GM18951 (cell line): ENCODE results near the gene EPHB3.

ENCODE experiments used
- POLR2A ChIP-seq: IDR thresholded peaks from 4 replicates; pipeline ENCODE4 v1.6.1; 2011; ENCODE audit warnings: mild to moderate bottlenecking; ENCODE audit not compliant: insufficient read length, insufficient read depth; ENCODE audit errors: extremely low read depth
- in situ Hi-C: fragments of 300-500 bp; cut with MboI; formaldehyde crosslinking; loops from one replicate; pipeline ENCODE4 v1.12.0; 2022; ENCODE audit warnings: low sequenced_read_pairs, mixed read lengths, inconsistent platforms; ENCODE audit not compliant: unreplicated experiment

Gene EPHB3

DNA sequence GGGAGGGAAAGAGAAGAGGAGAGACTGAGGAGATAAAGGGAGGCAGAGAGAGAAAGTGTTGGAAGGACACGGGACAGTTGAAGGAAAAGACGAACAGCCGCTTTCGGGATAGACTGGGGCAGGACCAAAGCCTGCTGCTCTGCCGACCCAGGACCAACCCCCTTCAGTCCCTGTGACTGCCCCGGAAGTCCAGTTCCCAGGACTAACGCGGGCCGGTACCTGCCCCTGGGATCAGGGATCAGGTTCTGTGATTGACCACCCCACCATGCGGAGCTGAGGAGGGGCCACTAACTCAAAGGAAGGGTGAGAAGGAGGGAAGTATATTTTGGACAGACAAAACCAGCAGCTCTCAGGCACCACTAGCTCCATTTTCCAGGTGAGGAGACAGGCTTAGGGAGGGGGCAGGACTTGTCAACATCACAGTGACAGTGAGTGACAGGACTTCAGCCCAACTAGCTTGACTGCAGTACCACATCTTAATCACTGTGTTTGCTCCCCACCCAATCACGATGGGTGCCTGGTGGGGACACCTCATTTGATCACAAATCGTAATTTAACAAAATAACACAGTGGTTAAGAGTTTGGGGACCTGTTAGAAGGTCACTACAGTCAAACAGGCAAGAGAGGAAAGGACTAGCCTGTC is 9.8 kb upstream of the EPHB3 start:
- in situ Hi-C loops, result no loop called here
- TF ChIP-seq POLR2A, result no peak

GRCh38 chr3:184552296-184552695 is 9.3 kb upstream of the EPHB3 start:
- no peak for TF ChIP-seq POLR2A
- in situ Hi-C loops, result no loop called here

DNA sequence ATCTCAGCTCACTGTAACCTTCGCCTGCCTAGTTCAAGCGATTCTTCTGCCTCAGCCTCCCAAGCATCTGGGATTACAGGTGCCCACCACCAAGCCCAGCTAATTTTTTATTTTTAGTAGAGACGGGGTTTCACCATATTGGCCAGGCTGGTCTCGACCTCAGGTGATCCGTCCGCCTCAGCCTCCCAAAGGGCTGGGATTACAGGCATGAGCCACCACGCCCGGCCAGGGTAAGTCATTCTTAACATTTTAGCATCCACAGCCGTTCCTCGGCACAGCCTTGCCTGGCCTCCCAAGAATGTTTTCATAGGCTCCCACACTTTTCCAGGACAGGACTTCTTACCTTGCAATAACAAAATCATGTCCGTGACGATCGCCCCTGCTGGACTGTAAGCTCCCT is 8.7 kb upstream of the EPHB3 start:
- TF ChIP-seq POLR2A, result no peak
- in situ Hi-C loops, result no loop called here

DNA sequence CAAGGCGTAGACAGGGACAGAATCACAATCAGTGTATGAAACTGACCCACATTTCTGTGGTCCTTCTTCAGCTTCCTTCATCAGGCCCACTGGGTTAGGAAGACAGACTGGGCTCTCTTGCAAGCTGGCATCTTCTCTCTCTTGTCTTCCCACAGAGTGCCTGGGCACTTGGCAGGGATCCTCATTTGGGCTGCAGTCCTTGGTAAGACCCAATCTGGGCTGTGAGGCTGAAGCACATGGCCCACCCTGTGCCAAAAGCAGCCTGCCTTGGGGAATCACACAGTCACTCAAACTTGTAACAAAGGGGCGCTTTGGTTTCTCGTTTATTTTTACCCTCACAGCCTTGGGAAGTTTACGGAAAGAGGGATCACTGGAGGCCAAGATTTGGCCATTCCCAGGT is 8.2 kb upstream of the EPHB3 start:
- TF ChIP-seq POLR2A, result no peak
- in situ Hi-C loops, result no loop called here

DNA sequence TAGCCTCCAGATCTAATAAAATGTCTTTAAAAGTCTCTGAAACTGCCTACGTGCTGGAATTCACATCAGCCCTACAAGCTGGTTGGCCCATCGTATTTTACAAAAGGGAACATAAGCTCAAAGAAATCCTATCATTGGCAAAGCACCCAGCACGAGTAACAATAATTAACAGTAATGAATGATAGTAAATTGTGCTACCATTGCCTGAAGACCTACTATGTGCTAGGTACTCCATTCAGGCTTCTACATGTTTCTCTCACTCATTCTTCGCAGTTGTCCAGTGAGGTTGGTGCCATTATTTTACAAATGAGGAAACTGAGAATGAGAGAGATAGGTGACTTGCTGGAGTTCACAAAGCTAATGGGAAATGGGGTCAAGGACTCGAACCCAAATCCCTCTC is 7.1 kb upstream of the EPHB3 start:
- TF ChIP-seq POLR2A, result no peak
- in situ Hi-C loops, result no loop called here

- in situ Hi-C loops, result no loop called here
Measured at GRCh38 chr3:184556582-184557347, 4.8 kb upstream of the EPHB3 start.

DNA sequence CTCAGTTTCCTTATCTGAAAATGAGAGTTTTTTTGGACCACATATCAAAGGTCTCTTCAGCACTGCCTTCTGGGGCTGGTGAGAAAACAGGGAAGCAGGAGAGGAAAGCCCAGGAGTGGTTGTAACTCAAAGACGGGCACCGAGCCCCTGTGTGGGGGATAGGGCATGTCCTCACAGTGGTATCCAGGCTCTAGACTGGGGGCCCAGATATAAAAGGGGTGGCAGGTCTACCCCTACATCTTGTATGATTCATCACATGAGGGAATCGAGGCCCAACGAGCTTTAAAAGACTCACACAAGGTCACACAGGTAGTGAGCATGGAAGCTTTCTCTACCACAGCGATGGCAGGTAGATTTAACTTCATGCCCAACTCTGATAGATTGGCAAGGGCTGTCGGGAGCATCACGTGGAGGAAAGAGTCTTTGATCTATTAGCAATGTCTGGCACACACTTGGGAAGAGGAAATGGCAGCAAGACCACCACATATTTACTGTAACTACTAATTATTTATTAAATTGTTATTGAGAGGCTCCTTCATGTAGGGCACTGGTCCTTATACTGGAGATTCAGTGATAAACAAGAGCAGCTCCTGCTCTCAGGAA is 4.1 kb upstream of the EPHB3 start:
- no peak for TF ChIP-seq POLR2A
- in situ Hi-C loops, result no loop called here

More at GRCh38 chr3:184556582-184557347, 4.8 kb upstream of the EPHB3 start:
- TF ChIP-seq POLR2A, result no peak

DNA sequence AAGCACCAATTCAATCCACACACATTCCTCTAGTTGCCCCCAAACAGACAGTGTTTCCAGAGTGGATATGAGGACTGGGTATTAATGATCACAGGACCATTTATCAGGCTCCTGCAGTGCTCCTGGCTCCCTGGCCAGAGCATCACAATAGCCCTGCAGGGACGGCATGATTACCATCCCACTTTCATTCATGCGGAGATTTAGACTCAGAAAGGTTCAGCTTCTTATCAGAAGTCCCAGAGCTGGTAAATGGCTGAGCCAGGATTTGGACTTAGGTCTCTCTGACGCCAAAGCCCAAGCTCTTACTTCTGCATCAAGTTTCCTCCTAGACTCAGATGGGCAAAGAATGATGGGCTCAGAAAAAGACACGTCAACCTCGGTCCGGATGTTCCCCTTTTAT is 2.9 kb upstream of the EPHB3 start:
- TF ChIP-seq POLR2A, result no peak
- in situ Hi-C loops, result no loop called here

GRCh38 chr3:184559336-184559735 is 2.2 kb upstream of the EPHB3 start:
- no peak for TF ChIP-seq POLR2A
- in situ Hi-C loops, result no loop called here

GRCh38 chr3:184560531-184560930 is 1.1 kb upstream of the EPHB3 start:
- TF ChIP-seq POLR2A, result no peak
- in situ Hi-C loops, result no loop called here

DNA sequence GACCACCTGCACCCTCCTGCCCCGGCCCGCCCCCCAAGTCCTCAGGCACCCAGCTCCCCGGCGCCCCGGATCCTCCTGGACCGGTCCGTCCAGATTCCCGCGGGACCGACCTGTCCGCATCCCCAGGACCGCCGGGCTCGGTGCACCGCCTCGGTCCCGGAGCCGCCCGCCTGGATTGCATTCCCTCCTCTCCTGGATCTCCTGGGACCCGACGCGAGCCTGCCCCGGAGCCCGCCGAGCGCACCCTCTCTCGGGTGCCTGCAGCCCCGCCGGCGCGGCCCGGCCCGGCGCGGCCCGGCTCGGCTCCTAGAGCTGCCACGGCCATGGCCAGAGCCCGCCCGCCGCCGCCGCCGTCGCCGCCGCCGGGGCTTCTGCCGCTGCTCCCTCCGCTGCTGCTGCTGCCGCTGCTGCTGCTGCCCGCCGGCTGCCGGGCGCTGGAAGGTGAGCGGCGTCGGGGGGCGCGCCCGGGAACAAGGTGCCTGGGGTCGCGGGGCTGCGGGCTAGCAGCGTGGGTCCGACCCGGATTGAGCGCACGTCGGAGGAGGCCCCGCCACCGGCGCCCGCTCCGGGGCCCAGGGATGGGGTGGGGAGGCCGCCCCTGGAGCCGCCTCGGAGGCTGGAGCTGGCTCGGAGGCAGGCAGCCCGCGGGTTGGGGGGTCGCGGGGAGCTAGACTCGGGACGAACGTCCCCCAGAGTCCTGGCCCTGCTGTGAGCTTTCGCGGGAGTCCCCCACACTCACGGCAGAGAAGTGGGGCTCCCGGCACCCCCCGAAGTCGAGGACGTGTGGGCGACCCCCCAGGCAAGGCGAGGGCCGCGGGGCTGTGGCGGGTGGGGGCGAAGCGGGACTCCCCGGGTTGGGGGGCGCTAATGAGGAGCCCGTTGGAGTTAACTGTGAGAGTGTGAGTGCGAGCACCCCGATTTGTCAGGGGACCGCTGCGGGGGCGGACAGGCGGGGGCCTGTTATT is 610 bp downstream of the EPHB3 start:
- in situ Hi-C loops, result no loop called here
- TF ChIP-seq POLR2A, result no peak

DNA sequence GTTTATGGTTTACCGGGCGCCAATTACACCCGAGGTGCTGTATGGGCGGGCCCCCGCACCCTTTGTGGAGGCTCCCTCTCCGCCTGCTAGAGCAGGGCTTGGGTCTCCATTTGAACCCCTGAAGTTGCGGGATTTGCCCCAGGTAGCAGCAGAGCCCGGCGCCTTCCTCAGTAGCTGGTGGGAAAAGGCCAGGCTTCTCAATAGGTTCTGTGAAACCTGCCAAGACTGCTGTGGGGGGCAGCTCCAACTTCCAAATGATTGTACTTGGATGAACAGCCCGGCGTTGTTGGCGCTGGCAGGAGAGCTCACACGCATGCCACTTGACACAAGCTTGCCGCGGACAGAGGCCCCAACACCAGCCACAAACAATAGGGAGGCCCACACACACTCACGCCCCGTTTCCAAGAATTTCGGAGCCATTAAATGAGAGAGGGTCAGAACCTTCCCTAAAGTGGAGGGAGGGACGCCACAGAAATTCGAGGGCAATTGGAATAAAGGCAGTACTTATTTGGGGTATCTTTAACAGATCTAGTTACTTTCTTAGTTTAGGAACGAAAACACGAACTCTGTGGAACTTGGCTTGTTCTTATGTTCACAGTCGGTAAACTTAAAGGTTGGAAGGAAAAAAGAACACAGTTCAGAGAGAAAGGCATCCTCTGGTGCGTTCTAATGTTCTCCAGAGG is 1.4 kb downstream of the EPHB3 start:
- in situ Hi-C loops, result no loop called here
- TF ChIP-seq POLR2A, result no peak

DNA sequence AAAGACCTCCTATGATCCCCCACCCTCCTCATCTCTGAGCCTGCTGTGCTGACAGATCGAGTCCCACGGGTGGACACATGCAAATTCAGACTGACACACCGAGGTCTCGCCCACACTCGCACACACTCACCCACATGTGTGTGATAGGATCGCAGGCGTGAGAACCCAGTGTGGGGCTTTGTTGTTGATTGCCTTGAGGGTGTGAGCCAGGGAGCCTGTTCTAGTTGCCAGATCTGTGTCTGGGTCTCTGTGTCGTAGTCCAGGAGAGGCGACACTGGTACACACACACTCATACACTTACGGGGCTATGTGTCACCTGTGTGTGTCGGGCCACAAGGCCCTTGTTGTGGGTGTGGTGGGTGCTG is 2.0 kb downstream of the EPHB3 start:
- no peak for TF ChIP-seq POLR2A
- in situ Hi-C loops, result no loop called here
